Stimulated activated CD4-positive, alpha-beta T cell treated with anti-CD3 and anti-CD28 coated beads, TNF-alpha, amount 100 ng/mL, for 1 hour (primary cell): Measurements from ENCODE around the gene UBQLN1.
"Not testable (repeated sequence)": the region's sequence is repeated elsewhere in the genome, so short reads cannot be mapped to it uniquely, and the experiment has no call there.

ENCODE experiments used
- DNase-seq, 3 donors: peaks; one replicate each; pipeline ENCODE4 v3.0.0-alpha.2; 2020; ENCODE audit warnings: low read depth in 3 of 3, low spot score in 1 of 3

Gene UBQLN1

GRCh38 chr9:83707768-83708514 lies at the start of gene UBQLN1:
Gene UBQLN1 (minus strand): TSS chr9:83707958. CDS start chr9:83707679, 279 bp downstream.
- peak; percentile 73 to 81 (median 74) for DNase-seq

DNA sequence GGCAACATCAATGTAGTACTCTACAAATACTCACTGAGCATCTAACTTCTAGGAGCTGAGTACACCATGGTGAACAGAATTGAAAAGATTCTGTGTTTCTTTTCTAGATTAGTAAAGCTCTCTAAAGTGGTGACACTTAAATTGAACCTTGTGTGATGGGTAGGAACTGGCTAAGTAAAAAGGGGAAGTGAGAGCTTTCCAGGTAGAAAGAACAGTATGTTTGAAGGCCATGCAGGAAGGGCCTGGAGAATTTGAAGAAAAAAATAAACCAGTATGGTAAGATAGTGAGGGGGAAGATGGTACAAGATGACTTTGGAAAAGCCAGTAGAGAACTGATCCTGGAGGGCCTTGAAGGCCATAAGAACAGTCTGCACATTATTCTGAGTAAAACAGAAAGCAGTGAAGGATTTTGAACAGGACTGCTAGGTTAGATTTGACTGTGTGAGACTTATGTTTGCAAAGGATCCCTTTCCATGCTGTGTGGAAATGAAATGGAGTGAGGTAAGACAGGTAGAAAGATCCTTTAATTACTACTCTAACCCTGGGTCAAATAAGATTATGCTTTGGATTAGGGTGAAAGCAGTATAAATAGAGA lies 46.7 kb upstream of the UBQLN1 start:
- DNase-seq: no peak

GRCh38 chr9:83749706-83750105 lies 41.9 kb upstream of the UBQLN1 start:
- DNase-seq: no peak

- DNase-seq: no peak
Measured at GRCh38 chr9:83744206-83744605, 36.4 kb upstream of the UBQLN1 start.

DNA sequence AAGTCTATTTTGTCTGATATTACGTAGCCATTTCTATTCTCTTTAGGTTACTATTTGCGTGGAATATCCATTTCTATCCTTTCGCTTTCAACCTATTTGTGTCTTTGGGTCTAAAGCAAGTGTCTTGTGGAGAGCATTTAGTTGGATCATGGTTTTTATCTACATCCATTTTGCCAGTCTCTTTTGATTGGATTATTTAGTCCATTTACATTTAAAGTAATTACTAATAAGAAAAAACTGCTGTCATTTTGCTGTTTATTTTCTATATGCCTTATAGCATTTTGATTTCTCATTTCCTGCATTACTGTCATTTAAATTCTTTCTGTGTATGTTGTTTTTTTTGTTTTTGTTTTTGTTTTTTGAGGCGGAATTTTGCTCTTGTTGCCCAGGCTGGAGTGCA lies 26.0 kb upstream of the UBQLN1 start:
- no peak for DNase-seq

DNA sequence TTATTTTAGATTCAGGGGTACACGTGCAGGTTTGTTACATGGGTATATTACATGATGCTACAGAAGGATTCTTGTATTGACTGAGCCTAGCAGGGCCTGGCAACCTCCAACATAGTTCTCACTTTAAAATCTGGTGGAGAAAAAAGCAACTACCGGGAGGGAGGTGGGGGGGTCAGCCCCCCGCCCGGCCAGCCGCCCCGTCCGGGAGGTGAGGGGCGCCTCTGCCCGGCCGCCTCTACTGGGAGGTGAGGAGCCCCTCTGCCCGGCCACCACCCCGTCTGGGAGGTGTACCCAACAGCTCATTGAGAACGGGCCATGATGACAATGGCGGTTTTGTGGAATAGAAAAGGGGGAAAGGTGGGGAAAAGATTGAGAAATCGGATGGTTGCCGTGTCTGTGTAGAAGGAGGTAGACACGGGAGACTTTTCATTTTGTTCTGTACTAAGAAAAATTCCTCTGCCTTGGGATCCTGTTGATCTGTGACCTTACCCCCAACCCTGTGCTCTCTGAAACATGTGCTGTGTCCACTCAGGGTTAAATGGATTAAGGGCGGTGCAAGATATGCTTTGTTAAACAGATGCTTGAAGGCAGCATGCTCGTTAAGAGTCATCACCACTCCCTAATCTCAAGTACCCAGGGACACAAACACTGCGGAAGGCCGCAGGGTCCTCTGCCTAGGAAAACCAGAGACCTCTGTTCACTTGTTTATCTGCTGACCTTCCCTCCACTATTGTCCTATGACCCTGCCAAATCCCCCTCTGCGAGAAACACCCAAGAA lies 21.0 kb upstream of the UBQLN1 start:
- not testable (repeated sequence) for DNase-seq

DNA sequence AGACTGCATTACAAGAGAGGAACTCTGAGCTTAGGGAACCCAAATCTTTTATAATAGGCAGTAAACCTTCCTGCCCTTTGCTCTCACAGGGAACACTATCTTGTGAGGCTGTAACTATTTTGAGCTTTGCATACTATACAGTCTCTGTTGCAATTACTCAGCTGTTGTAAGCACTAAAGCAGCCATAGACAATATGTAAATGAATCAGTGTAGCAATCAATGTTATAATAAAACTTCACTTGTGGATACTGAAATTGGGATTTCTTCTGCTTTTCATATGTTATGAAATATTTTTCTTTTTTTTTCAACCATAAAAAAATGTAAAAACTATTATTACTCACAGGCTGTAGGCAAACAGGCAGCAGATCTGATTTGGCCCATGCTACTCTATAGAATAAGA lies 16.7 kb upstream of the UBQLN1 start:
- no peak for DNase-seq

DNA sequence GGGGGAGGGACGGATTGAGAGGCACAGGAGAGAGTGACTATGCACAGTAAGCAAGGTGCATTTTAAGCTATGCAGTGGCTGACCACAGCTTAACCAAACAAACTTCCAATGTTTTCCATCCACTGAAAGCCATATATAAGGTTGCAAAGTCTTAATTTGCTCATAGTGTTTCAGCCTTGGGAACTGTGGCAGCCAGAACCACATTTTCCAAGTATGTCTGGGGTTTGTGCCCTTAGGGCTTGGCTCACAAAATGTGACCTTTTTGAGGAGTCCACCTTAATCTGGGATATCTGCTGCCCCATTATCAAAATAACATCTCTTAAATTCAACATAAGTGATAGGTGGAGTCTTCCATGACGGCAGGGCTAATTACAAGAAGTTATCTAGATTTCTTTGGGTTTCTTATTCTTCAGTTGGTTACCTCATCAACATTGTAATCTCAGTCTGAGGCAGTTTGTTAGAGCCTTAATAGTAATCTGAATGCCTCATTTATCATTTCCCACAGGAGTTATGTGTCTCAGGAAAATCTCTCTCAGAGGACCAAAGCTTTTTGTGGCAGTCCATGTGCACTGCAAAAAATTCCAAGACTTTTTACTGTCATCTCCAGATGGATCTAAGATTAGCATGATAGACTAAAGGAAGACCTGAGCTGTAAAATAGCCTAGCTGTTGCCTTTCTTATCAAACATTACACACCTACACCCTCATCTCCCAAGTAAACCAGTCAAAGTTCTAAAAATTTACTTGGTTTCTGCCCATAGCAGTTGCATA lies 15.2 kb upstream of the UBQLN1 start:
- no peak for DNase-seq

DNA sequence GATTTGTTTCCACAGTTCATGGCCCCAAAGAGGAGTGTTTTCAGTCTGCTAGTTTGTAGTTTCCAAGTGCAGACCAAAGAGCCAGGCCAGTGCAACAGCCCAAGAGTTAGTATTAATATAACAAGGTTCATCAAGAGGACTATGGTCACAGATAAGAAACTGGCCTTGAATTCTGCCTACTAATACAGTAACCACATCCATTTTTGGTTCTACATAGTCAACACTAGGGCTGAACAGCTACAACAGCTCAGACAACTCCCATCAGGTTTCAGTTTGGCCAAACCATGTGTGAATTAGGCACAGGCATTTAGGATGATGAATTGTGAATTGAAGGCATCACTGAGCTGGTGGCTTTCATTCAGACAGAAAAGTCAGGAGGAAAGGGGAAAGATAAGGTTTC lies 13.8 kb upstream of the UBQLN1 start:
- no peak for DNase-seq

- DNase-seq: no peak
Measured at GRCh38 chr9:83715794-83716193, 8.0 kb upstream of the UBQLN1 start.

DNA sequence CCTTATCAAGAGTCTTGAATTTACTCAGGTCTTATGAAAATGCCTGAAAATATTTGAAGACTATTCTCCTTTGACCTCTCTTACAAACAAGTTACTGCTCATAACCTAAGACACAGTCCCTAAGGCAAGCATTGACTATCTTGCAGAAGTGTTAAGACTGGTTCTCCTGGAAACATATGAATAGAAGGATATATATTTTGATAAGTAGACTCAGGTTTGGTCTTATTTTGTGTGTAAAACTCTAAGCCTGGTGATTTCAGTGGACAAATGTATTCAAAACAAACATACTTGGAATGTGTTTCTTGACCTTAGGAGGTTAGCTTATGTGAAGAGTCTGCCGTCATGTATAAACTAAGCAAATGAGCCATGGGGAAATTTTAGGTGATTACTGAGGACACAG lies 7.5 kb upstream of the UBQLN1 start:
- DNase-seq: no peak

DNA sequence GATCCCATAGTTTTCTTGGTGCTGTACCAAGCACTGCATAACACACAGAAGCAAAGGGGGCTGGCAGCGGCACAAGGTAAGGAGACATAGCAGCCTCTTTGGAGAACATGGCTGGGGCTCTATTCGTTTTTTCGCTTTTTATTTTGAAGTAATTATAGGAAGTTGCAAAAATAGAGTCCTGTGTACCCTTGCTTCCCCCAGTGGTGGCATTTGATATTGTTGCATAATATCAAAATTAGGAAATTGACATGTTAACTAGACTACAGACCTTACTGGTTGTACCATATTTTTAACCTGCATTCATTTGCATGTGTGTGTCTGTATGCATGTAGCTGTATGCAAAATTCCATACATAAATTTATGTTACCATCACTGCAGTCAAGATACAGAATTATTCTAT lies 6.6 kb upstream of the UBQLN1 start:
- no peak for DNase-seq

- DNase-seq: peak in 1 of 3 donors; percentile 19
Measured at GRCh38 chr9:83708515-83709158, 879 bp upstream of the UBQLN1 start.

DNA sequence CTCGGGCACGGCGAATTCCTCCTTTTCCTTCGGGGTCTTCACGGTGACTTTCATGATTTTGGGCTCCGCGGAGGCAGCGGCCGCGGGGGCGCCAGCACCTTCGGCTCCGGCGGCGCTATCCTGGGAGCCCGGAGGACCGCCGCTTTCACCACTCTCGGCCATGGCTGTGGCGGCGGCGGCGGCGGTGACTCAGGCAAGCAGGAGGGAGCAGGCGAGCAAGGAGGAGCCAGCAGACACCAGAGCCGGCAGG lies 315 bp downstream of the UBQLN1 start:
- DNase-seq: no peak

DNA sequence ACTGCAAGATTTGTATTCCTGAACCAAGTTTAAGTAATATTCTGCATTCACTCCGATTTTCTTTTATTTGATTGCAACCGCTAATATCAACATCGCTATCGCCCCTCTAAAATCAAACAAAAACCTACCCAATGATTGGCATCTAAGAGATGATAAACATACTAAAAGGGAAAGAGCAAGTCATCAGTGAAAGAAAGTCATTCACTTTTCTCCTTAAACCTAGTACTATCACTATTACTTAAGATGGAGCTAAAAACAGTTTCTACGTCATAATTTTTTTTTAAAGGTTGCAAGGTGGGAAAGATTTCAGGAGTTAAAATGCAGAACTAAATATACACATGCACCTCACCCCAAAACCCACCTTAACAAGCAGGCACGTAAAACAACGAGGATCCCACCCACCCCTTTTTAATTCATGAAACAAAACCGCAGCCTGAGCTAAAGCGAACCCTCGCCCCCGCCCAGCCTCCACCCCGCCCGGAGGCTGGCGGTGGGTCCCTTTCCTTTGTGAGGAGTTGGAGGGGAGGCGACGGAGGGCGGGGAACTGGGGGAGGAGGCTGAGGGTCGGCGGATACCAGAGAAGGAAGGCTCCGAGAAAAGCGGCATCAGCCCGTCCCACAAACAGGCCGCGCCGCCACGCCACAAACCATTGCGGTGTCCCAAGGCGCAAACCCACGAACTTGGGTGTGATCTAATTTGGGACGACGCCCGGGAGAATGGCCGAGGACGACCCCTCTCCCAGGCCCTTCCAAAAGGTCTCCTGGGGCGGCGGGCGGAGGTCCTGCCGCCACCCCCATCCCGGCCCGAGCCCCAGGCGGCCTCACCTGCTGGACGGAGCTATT lies 861 bp downstream of the UBQLN1 start:
- DNase-seq: peak; percentile 9 to 53 (median 11)

DNA sequence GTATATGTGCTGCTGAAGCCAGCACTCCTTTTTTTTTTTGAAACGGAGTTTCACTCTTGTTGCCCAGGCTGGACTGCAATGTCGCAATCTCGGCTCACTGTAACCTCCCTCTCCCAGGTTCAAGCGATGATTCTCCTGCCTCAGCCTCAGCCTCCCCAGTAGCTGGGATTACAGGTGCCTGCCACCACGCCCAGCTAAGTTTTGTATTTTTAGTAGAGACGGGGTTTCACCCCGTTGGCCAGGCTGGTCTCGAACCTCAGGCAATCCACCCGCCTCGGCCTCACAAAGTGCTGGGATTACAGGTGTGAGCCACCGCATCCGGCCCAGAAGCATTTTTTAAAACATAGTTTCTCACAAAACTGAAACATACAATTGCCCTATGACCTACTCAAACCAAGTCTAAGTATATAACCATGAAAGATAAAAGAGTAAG lies 2.5 kb downstream of the UBQLN1 start:
- not testable (repeated sequence) for DNase-seq

DNA sequence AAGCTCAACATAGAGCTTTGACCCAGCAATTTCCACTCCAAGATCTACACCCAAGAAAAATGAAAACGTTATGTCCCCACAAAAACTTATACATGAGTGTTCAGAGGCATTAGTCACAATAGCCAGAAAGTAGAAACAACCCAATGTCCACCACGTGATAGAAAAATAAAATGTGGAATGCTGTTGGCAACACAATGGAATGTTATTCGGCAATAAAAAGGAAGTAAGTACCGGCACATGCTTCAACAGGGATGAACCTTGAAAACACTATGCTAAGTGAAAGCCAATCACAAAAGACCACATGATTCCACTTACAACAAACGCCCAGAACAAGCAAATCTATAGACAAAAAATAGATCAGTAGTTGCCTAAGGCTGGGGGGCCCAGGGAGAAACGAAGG lies 6.0 kb downstream of the UBQLN1 start:
- no peak for DNase-seq

DNA sequence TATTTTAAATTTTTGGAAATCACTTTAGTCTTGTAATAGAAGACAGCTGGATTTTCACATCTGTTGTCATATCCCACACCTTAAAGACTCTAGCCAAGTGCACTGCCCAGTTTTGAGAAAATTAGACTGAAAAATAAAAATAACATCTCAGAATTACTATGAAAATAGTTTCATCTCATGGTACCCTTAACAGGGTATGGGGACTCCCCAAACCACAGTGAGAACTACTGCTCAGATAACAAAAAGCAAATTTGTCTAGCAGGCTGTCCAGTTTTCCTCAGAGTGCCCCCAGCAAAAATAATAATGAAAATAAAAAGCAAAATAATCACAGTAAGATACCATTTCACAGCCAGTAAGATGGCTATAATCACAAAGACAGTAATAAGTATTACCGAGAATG lies 6.5 kb downstream of the UBQLN1 start:
- DNase-seq: no peak

GRCh38 chr9:83699615-83700014 lies 8.1 kb downstream of the UBQLN1 start:
- DNase-seq: no peak

DNA sequence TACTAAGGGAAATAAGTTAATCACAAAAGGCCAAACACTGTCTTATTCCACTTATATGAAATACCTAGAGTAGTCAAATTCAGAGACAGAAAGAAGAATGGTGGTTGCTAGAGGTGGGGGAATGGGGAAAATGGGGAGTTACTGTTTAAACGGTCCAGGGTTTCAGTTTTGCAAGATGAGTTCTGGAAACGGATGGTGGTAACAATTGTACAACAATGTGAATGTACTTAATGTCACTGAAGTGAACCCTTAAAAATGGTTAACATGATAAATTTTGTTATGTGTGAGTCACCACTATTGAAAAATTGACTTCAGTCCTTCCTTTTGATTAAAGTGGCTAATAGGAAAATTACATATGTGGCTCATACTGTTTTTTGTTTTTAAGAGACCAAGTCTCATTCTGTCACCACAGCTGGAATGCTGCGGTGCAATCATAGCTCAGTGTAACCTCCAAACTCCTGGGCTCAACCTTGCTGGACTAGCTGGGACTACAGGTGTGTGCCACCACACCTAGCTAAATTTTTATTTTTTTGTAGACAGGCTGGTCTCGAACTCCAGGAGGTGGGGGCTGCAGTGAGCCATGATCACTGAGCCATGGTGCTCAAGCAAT lies 8.7 kb downstream of the UBQLN1 start:
- no peak for DNase-seq
